Germinal center (tissue), 1 donor: ENCODE data around the gene SUSD4.

ENCODE experiments used
- DNase-seq: peaks from one replicate; pipeline ENCODE4 v3.0.0; 2012; ENCODE audit warnings: mixed read lengths, low spot score

Gene SUSD4

GRCh38 chr1:223358826-223359225 lies 5.2 kb downstream of the SUSD4 start:
- DNase-seq, result no peak

- DNase-seq, result no peak
Measured at GRCh38 chr1:223355699-223356098, 8.3 kb downstream of the SUSD4 start.

DNA sequence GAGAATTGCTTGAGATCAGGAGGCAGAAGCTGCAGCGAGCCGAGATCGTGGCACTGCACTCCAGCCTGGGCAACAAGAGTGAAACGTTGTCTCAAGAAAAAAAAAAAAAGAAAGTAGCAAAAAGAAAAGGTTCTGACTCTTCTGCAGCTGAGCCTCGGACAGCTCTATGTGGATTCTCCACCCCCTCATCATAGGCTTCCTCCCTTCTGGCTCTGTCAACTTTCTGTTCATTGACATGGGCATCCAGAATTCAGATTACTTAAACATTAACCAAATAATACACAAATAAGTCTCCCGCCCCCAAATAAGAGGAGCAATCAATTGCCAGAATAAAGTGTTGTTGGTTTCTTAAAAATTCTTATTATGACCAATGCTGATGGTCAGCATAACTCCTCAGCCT lies 10.0 kb downstream of the SUSD4 start:
- no peak for DNase-seq

DNA sequence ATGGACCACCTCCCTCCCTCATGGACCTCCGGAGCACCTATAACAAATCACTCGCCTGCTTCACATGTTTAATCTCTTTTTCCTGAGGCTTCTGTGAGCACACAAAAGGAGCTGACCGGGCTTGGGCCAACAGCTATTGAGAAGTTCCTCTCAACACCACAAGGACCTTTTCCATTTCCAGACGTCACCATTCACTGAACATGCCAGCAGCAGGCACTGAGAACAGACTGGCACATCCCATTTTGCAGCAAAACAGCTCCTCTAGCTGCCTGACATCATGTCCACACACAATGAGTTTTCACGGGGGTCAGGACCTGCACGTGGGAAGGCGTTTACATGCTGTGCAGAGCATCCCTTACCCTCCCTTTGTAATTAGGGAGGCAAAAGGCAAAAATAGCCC lies 11.0 kb downstream of the SUSD4 start:
- DNase-seq, result no peak

DNA sequence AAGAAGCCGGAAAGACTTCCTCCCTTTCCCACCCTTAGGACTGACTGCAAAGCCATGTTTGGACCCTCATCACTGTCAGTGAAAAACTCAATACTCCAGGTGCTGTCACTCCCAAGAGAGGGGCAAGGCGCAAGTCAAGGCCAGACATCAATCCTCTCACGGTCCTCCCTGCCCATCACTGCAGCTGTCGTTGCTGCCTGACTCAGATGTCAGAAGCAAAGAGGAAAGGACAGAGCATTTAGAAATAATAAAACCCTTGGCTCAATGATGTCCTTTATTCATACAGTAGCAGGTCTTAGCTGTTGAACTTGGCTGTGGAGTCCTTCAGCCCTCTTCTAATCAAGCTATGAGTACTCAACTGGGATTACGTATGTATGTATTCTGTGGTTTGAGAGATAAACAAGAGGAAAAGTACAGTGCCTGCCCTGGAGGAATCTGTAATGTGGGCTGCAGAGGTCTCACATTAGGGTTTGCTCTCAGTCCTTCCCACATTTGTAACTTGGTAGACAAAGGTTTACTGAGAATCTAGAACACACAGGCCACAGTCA lies 13.5 kb downstream of the SUSD4 start:
- DNase-seq, result no peak

- DNase-seq, result no peak
Measured at GRCh38 chr1:223349241-223349640, 14.7 kb downstream of the SUSD4 start.

GRCh38 chr1:223348439-223348838 lies 15.5 kb downstream of the SUSD4 start:
- no peak for DNase-seq

GRCh38 chr1:223347583-223347982 lies 16.4 kb downstream of the SUSD4 start:
- DNase-seq, result no peak

DNA sequence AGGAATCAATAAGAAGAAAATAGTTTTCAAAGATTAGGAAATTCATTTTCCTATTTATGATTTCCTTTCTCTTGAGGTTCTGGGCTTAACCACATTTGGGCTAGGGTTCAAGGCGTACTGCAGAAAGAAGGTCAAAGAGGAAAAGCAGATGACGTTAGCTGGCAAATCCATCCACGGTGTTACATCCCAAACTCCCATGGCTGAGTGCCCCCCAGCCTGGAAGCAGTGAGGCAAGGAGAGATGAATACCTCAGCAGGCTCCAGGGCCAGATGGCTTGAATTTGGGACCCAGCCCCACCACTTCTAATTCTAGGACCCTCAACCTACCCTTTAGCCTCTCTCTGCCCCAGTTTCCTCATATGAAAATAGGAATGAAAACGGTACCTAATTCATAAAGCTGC lies 17.7 kb downstream of the SUSD4 start:
- DNase-seq, result no peak

DNA sequence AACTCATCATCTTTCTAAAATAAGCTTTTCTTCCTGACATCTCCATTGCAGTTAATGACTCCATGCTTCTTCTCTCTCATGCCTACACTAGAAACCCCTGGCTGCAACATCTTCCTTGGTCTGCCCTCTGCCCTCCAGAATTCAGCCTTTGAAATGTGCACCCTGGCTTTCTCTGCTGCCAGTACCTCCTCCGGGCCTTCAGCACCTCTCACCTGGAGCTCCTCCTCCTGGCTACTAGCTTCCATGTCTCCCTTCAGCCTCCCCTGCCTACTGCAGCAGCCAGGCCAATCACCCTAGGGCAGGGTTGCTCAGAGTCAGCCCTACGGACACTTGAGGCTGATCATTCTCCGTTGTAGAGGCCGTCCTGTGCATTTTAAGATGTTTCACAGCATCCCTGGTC lies 18.3 kb downstream of the SUSD4 start:
- DNase-seq, result no peak

DNA sequence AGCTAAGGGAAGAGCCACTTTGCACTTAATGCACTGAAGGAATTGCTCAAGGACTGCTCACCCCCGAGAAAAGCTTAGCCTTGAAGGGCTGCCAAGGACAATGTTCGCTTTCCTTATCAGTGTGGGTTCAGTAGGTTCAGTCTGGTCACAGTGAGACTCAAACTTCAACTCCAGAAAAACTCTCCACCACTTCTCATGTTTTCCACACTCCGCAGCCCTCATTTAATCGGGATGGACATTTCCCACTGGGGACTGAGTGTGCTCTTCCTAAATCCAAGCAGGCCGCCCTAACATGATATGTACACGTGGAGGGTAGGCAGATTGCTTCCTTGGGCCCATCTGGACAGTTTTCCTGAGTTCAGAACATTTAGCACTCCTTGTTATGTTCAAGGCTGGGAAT lies 19.5 kb downstream of the SUSD4 start:
- no peak for DNase-seq

DNA sequence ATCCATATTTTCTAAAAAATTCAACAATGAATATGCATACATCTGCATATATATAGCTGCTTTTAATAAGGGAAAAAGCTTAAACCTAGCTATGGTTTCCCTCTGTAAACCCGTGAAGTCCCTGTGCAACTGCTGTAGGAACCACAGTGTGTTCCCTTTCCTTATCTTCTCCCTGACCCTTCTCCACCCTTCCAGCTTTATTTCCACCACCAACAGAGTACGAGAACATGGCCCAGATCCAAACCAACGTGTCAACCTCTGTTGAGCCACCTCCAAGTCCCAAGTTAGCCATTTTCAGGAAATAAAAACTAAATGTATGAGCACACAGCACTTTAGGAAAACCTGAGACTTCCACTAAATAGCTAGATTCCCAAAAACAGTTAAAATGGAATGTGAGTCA lies 20.3 kb downstream of the SUSD4 start:
- no peak for DNase-seq

DNA sequence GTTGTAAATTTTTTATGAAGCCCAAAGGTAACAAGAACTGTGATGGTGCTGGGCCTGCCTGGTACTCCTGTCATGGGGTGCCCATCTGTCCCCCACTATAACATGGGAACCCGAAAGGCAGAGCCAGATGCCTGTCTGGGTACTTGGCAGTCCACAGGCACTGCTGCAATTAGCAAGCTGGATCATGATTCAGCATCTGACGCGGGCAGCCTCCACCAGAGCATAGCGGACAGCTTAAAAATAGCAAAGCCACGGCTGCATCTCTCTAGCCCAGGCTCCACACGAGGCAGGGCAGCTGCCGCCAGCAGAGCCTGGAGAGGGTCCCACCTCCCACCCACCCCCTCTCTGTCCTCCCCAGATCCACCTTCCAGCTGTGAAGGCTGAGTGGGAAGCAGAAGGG lies 22.9 kb downstream of the SUSD4 start:
- no peak for DNase-seq

DNA sequence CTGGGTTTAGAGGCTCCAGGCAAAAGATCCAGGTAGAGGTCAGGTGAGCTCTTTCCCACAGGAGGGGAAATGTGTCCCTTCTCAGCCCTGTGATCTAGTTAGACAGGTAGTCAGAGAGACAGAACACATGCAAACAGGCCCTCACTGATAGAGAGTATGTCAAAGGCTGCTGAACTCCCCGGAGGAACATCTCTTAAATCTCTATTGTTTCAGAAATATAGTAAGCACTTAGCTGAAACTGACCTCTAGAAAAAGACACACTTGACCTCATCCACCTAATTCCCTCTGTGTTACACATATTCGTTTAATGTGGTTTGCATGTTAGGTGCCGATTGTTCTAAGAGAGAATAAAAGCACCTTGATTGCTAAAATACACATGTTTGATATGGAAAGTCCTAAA lies 23.3 kb downstream of the SUSD4 start:
- no peak for DNase-seq

DNA sequence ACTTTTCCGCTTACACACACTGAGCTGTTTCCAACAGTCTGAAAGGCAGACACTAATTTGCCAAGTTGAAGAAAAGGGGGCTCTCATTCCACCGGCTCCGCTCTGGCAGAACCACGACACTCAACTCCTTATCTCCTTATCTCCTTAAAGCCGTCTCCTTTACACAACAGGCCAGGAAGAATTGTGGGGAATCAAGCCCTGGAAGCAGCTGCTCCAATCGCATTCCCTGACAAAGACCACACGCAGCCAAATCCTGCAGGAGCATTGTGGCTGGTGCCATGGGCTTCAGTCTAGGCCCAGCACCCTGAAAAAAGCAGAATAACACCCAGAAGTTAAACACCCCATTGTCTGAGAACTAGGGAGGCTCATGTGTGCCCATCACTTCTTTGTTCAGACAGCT lies 24.1 kb downstream of the SUSD4 start:
- no peak for DNase-seq

GRCh38 chr1:223338811-223339746 lies 24.9 kb downstream of the SUSD4 start:
- no peak for DNase-seq

DNA sequence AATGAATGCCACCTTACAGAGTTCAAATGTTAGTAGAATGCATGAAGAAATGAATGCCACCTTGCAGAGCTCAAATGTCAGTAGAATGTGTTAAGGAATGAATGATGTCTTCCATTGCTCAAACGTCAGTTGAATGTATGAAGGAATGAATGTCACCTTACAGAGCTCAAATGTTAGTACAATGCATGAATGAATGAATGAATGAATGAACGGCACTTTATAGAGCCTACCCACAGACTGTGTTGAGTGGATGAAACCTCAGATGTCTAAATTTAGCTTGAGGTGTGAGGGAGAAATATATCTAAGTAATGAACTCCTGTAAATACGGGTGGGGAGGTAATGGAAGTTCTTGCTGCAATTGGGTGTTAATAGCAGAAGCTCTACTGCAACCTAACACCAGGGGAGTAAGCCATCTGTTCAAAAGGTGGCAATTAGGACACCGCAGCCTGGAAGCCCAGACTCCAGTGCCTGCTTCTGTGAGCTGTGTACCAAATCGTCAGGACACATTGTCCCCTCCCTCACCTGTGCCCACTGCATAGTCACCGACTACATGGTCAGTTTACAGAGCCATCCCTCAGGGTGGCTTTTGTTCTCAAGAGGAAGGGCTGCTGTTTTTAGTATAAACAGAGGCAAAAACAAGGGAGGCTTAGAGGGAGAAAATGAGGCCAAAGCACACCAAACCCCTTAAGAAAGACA lies 26.7 kb downstream of the SUSD4 start:
- no peak for DNase-seq

- DNase-seq, result no peak
Measured at GRCh38 chr1:223334156-223334555, 29.8 kb downstream of the SUSD4 start.

- no peak for DNase-seq
Measured at GRCh38 chr1:223332997-223333396, 31.0 kb downstream of the SUSD4 start.

DNA sequence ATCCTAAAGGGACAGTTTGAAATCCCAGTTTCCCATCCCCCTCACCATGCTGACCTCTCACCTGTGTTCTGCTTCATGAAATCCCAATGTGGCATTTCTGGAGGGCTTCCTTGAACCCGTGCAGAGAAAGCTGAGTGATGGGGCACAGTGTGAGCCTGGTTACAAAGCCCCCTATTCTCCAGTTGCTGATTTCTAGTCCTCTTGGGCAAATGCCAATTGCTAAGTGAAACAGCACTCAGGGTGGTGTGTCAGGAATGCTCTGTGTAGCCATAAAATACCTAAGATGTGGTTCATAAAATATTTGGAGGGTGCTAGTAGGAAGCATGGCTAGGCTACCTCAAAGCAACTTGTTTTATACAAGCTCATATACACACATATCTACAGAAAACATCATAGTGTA lies 32.0 kb downstream of the SUSD4 start:
- no peak for DNase-seq

- DNase-seq, result no peak
Measured at GRCh38 chr1:223331301-223331700, 32.7 kb downstream of the SUSD4 start.

DNA sequence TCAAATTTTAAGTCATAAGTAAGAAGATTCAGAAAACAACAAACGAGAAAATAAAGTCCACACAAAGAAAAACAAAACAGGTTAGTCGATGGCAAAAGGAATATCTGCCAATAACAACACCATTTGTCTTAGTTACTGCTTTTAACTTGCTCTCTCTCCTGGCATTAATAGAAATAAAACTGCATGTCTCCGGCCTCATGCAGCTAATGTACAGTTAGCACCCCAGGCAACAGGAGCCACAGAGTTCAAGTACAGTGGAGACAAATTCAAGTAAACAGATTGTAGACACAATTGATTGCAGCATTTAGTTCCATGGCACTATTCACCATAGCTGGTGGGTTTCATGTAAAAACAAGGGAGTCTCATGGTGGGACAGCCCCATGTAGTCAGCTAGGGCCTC lies 33.5 kb downstream of the SUSD4 start:
- DNase-seq, result no peak
